Hepatic stellate cell (primary cell): Measurements from ENCODE around the gene KRTAP5-2.

Experiments
- DNase-seq: peaks from one replicate; pipeline ENCODE4 v3.0.0; 2011; ENCODE audit warnings: low spot score

The KRTAP5-2 gene

GRCh38 chr11:1555713-1556153 lies 42.4 kb downstream of the KRTAP5-2 start:
- no peak for DNase-seq

- DNase-seq, result no peak
Measured at GRCh38 chr11:1554981-1555712, 42.9 kb downstream of the KRTAP5-2 start.

- DNase-seq, result no peak
Measured at GRCh38 chr11:1553808-1554594, 44.1 kb downstream of the KRTAP5-2 start.

DNA sequence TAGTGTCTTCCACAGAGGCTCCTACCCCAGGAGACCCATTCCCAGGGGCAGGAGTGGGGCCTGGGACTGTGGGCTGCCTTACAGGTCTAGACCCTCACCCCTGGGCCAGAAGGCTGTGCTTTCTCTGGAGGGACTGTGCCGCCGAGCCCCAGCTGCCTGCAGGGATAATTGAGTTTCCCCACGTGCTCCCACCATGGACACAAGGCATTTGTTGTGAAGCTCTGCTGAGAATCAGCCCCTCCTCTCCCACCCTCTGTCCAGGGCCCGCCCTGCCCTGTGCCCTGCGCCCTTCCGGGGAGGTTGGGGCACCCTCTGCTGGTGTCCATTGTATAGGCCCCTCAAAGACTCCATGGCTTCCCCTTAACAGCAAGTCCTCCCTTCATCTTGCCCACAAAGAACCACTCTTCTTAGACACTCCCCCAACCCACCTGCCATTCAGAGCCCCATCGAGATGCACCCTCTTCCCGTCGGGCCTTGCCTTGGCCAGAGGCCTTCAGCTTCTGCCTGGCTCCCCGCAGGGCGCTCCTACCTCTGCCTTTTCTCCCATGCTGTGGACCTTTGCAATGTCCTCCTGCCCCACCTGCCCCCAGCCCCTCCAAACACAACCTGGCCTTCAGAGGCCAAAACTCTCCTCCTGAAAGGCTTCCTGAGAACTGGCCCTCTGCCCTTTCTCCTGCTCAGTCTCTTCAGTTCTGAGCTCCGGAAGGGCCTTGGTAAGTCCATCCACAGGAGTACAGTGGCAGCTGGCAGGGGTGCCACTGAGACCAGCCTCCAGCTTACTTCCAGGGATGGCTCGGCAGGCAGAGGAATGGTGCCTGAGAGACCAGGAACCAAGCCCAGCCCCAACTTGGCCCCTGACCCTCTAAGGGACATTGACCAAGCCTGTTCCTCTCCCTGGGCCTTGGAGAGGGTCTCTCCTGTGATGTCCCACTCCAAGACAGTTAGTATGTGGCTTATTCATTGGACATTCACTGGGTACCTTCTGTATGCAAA lies 48.5 kb downstream of the KRTAP5-2 start:
- DNase-seq, result no peak

DNA sequence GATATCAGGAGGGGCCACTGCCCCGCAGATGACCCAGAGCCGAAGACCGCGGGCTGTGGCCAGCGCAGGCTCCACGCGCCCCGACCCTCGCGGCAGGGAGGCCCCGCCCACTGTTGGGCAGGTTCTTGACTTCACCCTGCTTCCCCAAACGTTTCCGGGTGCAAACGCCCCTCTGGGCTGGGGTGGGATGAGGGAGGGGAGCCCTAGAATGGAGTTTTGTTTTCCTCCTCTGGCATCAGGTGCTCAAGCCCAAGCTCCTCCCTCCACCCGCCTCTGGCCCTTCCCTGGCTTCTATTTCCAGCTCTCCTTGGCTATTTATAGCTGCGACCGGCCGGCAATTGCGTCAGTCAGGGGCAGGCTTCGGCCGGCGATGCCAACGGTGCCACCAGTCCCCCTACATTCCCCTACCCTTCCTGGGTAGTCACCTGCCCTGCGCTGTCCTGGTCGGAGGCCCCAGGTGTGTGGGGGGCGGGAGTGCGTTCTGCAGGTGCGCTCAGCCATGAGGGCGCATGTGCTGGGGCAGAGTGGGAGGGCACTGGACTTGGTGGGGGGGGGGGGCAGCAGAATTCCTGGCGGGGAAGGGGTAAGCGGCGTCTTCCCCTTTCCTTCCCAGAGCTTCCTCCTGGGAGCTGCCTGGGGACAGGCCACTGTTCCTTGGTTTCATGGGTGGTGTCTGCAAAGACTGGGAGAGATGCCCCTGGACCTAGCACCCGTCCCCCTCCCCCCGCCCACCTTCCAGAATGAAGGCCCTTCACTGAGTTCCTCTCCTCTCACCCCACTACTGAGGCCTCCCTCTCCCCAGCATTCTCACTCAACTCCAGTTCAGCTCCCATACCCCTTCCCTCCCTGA lies 49.6 kb downstream of the KRTAP5-2 start:
- DNase-seq, result peak; percentile 90

- no peak for DNase-seq
Measured at GRCh38 chr11:1547467-1548098, 50.5 kb downstream of the KRTAP5-2 start.
